Measurements from ENCODE around the gene MLH3. TPM values are rescaled to one million over a fixed set of nuclear protein-coding genes. Genes with fewer than 3 reads are reported as not detected.

Gene MLH3
- total RNA-seq, 1 donor from 2014 or later, result 21.3 TPM

DNA sequence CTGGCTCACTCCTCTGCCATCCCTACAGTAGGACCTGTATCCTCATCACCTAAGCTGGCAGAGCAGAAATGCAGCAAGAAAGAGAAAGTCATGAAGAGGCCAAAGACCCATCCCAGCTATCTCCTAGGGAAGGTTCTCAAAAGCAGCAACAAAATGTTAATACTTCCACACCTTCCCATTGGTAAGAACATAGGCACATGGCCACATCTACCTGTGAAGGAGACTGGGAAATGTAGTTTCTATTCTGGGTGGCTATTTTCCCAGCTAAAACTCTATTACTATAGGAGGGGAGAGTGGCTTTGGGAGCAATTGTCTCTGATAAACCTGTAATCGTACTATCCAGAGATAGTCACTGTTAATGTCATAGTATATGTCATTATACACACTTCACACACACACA is 62.3 kb downstream of the MLH3 start:
- Mint-ChIP-seq H3K4me1 (ENCODE audit: low read depth) (peaks cover 34% of the 10 kb centered on the region), H3K9me3 (ENCODE audit: low read depth) (no peaks in the 10 kb centered on the region), H3K27ac (ENCODE audit: unreplicated experiment) (no peak overlapping the region), H3K36me3 (ENCODE audit: low read depth) (no peaks in the 10 kb centered on the region), H3K27me3 (ENCODE audit: low read depth) (no peaks in the 10 kb centered on the region), H3K4me3 (ENCODE audit: unreplicated experiment) (no peak overlapping the region)
- TF ChIP-seq, protein P1, sequence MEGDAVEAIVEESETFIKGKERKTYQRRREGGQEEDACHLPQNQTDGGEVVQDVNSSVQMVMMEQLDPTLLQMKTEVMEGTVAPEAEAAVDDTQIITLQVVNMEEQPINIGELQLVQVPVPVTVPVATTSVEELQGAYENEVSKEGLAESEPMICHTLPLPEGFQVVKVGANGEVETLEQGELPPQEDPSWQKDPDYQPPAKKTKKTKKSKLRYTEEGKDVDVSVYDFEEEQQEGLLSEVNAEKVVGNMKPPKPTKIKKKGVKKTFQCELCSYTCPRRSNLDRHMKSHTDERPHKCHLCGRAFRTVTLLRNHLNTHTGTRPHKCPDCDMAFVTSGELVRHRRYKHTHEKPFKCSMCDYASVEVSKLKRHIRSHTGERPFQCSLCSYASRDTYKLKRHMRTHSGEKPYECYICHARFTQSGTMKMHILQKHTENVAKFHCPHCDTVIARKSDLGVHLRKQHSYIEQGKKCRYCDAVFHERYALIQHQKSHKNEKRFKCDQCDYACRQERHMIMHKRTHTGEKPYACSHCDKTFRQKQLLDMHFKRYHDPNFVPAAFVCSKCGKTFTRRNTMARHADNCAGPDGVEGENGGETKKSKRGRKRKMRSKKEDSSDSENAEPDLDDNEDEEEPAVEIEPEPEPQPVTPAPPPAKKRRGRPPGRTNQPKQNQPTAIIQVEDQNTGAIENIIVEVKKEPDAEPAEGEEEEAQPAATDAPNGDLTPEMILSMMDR (IDR thresholded peaks at IDR 0.05), result no peak
- no peak for DNase-seq (ENCODE audit: low spot score)

DNA sequence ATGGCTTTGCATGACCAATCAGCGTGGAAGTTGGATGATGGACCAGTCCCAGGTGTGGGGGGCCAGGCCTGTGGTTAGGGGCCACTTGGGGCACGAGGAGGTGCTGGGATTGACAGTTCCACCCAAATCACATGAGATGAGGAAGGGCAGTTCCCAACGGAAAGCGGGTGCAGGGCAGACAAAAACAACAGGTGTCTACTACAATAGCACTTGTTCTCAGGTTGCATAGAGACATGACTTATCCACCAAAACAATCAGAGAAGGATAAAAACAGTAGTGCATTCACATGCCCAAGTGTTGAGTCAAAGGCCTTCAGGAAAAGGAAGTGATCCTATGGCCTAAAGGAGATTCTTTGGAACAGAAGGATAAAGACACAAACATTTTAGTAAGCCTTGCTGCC is 63.1 kb downstream of the MLH3 start:
- H3K27me3 Mint-ChIP-seq (ENCODE audit: low read depth), result no peaks in the 10 kb centered on the region
- H3K9me3 Mint-ChIP-seq (ENCODE audit: low read depth), result no peaks in the 10 kb centered on the region
- H3K4me1 Mint-ChIP-seq (ENCODE audit: low read depth), result peaks cover 35% of the 10 kb centered on the region
- H3K36me3 Mint-ChIP-seq (ENCODE audit: low read depth), result no peaks in the 10 kb centered on the region
- no peak overlapping the region for H3K4me3 Mint-ChIP-seq (ENCODE audit: unreplicated experiment)
- TF ChIP-seq, protein P1 (IDR thresholded peaks at IDR 0.05), result no peak
- DNase-seq (ENCODE audit: low spot score), result no peak
- no peak overlapping the region for H3K27ac Mint-ChIP-seq (ENCODE audit: unreplicated experiment)

DNA sequence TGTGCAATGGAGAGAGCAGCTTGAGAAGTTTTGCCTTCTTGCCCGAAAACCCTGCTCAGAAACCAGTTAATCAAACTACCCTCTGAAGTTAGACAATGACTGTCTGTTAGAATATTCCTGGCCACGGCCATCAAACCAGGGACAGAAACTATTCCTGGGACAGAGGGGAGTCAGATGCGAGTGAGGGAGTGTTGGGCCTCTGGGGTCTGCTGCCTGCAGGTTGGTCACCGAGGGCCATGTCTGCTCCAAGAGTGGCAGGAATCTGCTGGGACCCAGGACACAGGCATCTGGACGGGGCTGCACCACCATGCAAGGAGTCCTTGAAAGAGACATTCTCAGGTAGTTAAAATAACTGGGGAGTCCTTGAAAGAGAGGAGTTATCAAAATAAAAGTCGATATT is 65.5 kb downstream of the MLH3 start:
- H3K27ac Mint-ChIP-seq (ENCODE audit: unreplicated experiment), result no peak overlapping the region
- TF ChIP-seq, protein P1 (IDR thresholded peaks at IDR 0.05), result no peak

DNA sequence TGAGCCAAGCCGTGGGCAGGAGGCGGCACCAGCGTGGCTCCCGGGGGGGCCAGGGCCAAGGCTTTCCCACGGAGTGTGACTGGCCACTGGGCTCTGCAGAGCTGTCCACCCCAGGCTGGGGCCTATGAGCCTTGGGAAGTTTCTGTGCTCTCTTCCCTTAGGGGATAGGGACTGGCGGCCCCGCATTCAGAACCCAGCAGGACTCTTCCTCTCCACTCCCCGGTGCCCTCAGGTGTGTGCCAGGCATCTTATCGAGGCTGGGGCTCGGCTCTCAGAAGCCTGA is 66.3 kb downstream of the MLH3 start:
- TF ChIP-seq, protein P1 (IDR thresholded peaks at IDR 0.05), result no peak
- H3K27me3 Mint-ChIP-seq (ENCODE audit: low read depth), result no peaks in the 10 kb centered on the region
- peaks cover 59% of the 10 kb centered on the region for H3K4me1 Mint-ChIP-seq (ENCODE audit: low read depth)
- H3K36me3 Mint-ChIP-seq (ENCODE audit: low read depth), result no peaks in the 10 kb centered on the region
- no peaks in the 10 kb centered on the region for H3K9me3 Mint-ChIP-seq (ENCODE audit: low read depth)
- no peak overlapping the region for H3K4me3 Mint-ChIP-seq (ENCODE audit: unreplicated experiment)
- no peak overlapping the region for H3K27ac Mint-ChIP-seq (ENCODE audit: unreplicated experiment)
- DNase-seq (ENCODE audit: low spot score), result peak; percentile 81

More for the DNA sequence above, 65.5 kb downstream of the MLH3 start:
- no peaks in the 10 kb centered on the region for H3K9me3 Mint-ChIP-seq (ENCODE audit: low read depth)
- peaks cover 51% of the 10 kb centered on the region for H3K4me1 Mint-ChIP-seq (ENCODE audit: low read depth)
- H3K4me3 Mint-ChIP-seq (ENCODE audit: unreplicated experiment), result no peak overlapping the region
- no peak for DNase-seq (ENCODE audit: low spot score)
- no peaks in the 10 kb centered on the region for H3K36me3 Mint-ChIP-seq (ENCODE audit: low read depth)
- H3K27me3 Mint-ChIP-seq (ENCODE audit: low read depth), result no peaks in the 10 kb centered on the region

DNA sequence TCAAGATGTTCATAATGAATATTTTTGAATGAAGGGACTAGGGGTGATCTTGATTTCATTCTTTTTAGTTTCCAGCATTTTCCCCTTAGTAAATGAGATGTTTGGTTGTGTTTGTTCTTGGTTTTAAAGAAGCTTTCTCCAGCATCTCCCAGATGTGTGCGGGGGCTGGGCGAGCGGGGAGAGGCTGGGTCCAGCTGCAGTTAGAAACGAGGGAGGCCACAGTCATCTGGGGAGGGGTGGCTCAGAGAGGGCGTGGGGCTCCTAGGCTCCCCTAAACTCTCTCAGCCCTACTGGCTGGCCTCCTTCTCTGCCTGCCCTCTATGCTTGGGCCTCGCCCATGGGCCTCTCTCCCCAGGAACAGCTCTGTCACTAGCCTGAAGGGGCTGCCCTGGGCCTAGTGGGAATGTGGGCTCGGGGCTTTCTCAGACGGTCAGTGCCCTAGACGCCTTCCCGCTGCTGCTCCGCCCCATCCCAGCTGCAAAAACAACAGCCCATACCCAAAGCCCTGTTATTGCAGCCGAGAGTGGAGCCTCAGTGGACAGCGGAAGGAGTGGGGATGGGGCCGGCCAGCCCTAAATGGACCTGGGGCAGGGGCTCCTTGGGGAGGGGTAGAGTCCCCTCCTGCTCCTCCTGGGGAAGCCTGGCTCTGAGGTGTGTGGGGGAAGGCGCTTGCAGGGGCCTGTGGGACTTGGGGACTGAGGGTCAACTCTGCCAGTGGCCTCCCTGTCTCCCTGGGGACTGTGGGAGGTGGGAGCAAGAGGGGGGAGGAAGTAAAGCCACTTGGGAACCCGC is 66.8 kb downstream of the MLH3 start:
- no peaks in the 10 kb centered on the region for H3K27me3 Mint-ChIP-seq (ENCODE audit: low read depth)
- no peak overlapping the region for H3K4me3 Mint-ChIP-seq (ENCODE audit: unreplicated experiment)
- H3K36me3 Mint-ChIP-seq (ENCODE audit: low read depth), result no peaks in the 10 kb centered on the region
- TF ChIP-seq, protein P1 (IDR thresholded peaks at IDR 0.05), result no peak
- no peaks in the 10 kb centered on the region for H3K9me3 Mint-ChIP-seq (ENCODE audit: low read depth)
- H3K27ac Mint-ChIP-seq (ENCODE audit: unreplicated experiment), result no peak overlapping the region
- peaks cover 64% of the 10 kb centered on the region for H3K4me1 Mint-ChIP-seq (ENCODE audit: low read depth)
- DNase-seq (ENCODE audit: low spot score), result no peak

Measured in chondrocyte (in vitro differentiated cells).